ENCODE results near the gene CACNA1E.

GRCh38 chr1:181443231-181443853, 40.0 kb upstream of the CACNA1E start:
- TF ChIP-seq ZFP36 (IDR thresholded peaks at IDR 0.05; ENCODE audit: borderline replicate concordance, low read depth, low read length, partially characterized antibody) (no peak), CTCF (CRISPR knock-in tag; IDR thresholded peaks at IDR 0.05) (no peak)
- TF ChIP-seq, protein P1, sequence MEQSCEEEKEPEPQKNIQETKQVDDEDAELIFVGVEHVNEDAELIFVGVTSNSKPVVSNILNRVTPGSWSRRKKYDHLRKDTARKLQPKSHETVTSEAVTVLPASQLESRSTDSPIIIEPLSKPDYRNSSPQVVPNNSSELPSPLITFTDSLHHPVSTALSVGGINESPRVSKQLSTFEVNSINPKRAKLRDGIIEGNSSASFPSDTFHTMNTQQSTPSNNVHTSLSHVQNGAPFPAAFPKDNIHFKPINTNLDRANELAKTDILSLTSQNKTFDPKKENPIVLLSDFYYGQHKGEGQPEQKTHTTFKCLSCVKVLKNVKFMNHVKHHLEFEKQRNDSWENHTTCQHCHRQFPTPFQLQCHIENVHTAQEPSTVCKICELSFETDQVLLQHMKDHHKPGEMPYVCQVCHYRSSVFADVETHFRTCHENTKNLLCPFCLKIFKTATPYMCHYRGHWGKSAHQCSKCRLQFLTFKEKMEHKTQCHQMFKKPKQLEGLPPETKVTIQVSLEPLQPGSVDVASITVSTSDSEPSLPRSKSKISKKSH (CRISPR knock-in tag; IDR thresholded peaks at IDR 0.05; ENCODE audit: borderline replicate concordance), result no peak

Measured in HepG2 (cell line).